ENCODE results near the gene RAB35.

GRCh38 chr12:120095331-120095730 lies 21.2 kb downstream of the RAB35 start:
- TF ChIP-seq, protein P1, sequence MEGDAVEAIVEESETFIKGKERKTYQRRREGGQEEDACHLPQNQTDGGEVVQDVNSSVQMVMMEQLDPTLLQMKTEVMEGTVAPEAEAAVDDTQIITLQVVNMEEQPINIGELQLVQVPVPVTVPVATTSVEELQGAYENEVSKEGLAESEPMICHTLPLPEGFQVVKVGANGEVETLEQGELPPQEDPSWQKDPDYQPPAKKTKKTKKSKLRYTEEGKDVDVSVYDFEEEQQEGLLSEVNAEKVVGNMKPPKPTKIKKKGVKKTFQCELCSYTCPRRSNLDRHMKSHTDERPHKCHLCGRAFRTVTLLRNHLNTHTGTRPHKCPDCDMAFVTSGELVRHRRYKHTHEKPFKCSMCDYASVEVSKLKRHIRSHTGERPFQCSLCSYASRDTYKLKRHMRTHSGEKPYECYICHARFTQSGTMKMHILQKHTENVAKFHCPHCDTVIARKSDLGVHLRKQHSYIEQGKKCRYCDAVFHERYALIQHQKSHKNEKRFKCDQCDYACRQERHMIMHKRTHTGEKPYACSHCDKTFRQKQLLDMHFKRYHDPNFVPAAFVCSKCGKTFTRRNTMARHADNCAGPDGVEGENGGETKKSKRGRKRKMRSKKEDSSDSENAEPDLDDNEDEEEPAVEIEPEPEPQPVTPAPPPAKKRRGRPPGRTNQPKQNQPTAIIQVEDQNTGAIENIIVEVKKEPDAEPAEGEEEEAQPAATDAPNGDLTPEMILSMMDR (IDR thresholded peaks at IDR 0.05) = no peak
- TF ChIP-seq TCF7L2 (IDR thresholded peaks at IDR 0.05; ENCODE audit: low read depth, low read length) = no peak
- no peak for TF ChIP-seq POLR2AphosphoS5 (IDR thresholded peaks at IDR 0.05; ENCODE audit: low read depth, low read length)
- TF ChIP-seq, protein P2, sequence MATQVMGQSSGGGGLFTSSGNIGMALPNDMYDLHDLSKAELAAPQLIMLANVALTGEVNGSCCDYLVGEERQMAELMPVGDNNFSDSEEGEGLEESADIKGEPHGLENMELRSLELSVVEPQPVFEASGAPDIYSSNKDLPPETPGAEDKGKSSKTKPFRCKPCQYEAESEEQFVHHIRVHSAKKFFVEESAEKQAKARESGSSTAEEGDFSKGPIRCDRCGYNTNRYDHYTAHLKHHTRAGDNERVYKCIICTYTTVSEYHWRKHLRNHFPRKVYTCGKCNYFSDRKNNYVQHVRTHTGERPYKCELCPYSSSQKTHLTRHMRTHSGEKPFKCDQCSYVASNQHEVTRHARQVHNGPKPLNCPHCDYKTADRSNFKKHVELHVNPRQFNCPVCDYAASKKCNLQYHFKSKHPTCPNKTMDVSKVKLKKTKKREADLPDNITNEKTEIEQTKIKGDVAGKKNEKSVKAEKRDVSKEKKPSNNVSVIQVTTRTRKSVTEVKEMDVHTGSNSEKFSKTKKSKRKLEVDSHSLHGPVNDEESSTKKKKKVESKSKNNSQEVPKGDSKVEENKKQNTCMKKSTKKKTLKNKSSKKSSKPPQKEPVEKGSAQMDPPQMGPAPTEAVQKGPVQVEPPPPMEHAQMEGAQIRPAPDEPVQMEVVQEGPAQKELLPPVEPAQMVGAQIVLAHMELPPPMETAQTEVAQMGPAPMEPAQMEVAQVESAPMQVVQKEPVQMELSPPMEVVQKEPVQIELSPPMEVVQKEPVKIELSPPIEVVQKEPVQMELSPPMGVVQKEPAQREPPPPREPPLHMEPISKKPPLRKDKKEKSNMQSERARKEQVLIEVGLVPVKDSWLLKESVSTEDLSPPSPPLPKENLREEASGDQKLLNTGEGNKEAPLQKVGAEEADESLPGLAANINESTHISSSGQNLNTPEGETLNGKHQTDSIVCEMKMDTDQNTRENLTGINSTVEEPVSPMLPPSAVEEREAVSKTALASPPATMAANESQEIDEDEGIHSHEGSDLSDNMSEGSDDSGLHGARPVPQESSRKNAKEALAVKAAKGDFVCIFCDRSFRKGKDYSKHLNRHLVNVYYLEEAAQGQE (IDR thresholded peaks at IDR 0.05; ENCODE audit: insufficient read depth in 1 of 2, low read depth in 2 of 2, low read length in 1 of 2) = no peak

Measured in Panc1 (cell line).